ENCODE data around the gene EIF5B. TPM values are rescaled to one million over a fixed set of nuclear protein-coding genes. Genes with fewer than 3 reads are reported as not detected.

The EIF5B gene
- total and polyA plus RNA-seq, 2 of the 4 experiments (the other 2 are of a cell fraction): 19.7 to 21.8 TPM

- Histone ChIP-seq H3K9me3 (ENCODE audit: control insufficient read depth, insufficient read depth, low read length) (no peaks in the 10 kb centered on the region), H3K4me2 (ENCODE audit: low read depth, low read length) (no peak overlapping the region), H3K36me3 (ENCODE audit: control insufficient read depth, insufficient read depth, low read length) (no peaks in the 10 kb centered on the region), H2BK20ac (ENCODE audit: low read depth, low read length) (no peak overlapping the region), H3K4me3 (ENCODE audit: insufficient read depth, low read depth, low read length) (no peak overlapping the region), H4K20me1 (ENCODE audit: insufficient read depth, low read length) (peaks cover 49% of the 10 kb centered on the region), H3K79me1 (ENCODE audit: low read depth in 1 of 2, low read length in 2 of 2) (peaks cover 16 to 52% of the 10 kb centered on the region in 2 experiments), H3K4me1 (ENCODE audit: control insufficient read depth, insufficient read depth, low read length) (peaks cover 4% of the 10 kb centered on the region; the same call in 1 of the 2 replicates), H4K8ac (ENCODE audit: low read depth in 2 of 2, low read length in 2 of 2) (no peak overlapping the region), H4K91ac (ENCODE audit: insufficient read depth, low read depth, low read length) (no peak overlapping the region), H2BK5ac (ENCODE audit: low read depth, low read length, poor library complexity, severe bottlenecking) (no peak overlapping the region), H3K56ac (ENCODE audit: extremely low read depth, insufficient read depth, low read length) (no peak overlapping the region), H2BK15ac (ENCODE audit: low read depth, low read length) (no peak overlapping the region), H3K27ac (ENCODE audit: insufficient read depth, low read length) (no peak overlapping the region), H4K5ac (ENCODE audit: low read depth, low read length) (no peak overlapping the region), H3K14ac (replicated peaks; ENCODE audit: low read depth, low read length) (no peak overlapping the region), H2BK120ac (ENCODE audit: low read depth, low read length) (no peak overlapping the region), H3K27me3 (ENCODE audit: control insufficient read depth, insufficient read depth, low read length) (no peaks in the 10 kb centered on the region), H3K9ac (ENCODE audit: low read depth, low read length) (no peak overlapping the region), H3K23ac (ENCODE audit: low read depth, low read length) (no peak overlapping the region), H3K9me1 (ENCODE audit: insufficient read depth, low read length) (no peaks in the 10 kb centered on the region), H3K18ac (ENCODE audit: low read depth, low read length) (no peak overlapping the region), H3K4ac (ENCODE audit: low read depth, low read length) (no peak overlapping the region), H2AFZ (replicated peaks; ENCODE audit: low read length, poor library complexity) (no peak overlapping the region), H2AK5ac (ENCODE audit: low read depth, low read length) (no peak overlapping the region), H2AK9ac (replicated peaks; ENCODE audit: low read depth, low read length, poor library complexity) (no peak overlapping the region)
- in situ Hi-C loops (cut with MboI; ENCODE audit: low sequenced_read_pairs): no loop called here
- intact Hi-C loops (cut with micrococcal nuclease): no loop called here
- DNase-seq (no peak), ATAC-seq (ENCODE audit: low read depth) (no peak)
- dilution Hi-C loops (cut with HindIII; ENCODE audit: low sequenced_read_pairs, unreplicated experiment): no loop called here
- no peak for TF ChIP-seq MAZ (IDR thresholded peaks at IDR 0.05; ENCODE audit: borderline replicate concordance, low read depth, low read length)
- TF ChIP-seq, protein P1, sequence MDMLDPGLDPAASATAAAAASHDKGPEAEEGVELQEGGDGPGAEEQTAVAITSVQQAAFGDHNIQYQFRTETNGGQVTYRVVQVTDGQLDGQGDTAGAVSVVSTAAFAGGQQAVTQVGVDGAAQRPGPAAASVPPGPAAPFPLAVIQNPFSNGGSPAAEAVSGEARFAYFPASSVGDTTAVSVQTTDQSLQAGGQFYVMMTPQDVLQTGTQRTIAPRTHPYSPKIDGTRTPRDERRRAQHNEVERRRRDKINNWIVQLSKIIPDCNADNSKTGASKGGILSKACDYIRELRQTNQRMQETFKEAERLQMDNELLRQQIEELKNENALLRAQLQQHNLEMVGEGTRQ (IDR thresholded peaks at IDR 0.05; ENCODE audit: low read depth, low read length): no peak
- no peak for TF ChIP-seq NFE2L2 (IDR thresholded peaks at IDR 0.05; ENCODE audit: low read depth, low read length)
- TF ChIP-seq CEBPB (IDR thresholded peaks at IDR 0.05; ENCODE audit: low read depth, low read length): no peak
- TF ChIP-seq RAD21 (IDR thresholded peaks at IDR 0.05; ENCODE audit: low read length): no peak
- no peak for TF ChIP-seq FOS (IDR thresholded peaks at IDR 0.05; ENCODE audit: low read depth, low read length)
- TF ChIP-seq SMC3 (IDR thresholded peaks at IDR 0.05; ENCODE audit: low read depth, low read length): no peak
- TF ChIP-seq, protein P2, sequence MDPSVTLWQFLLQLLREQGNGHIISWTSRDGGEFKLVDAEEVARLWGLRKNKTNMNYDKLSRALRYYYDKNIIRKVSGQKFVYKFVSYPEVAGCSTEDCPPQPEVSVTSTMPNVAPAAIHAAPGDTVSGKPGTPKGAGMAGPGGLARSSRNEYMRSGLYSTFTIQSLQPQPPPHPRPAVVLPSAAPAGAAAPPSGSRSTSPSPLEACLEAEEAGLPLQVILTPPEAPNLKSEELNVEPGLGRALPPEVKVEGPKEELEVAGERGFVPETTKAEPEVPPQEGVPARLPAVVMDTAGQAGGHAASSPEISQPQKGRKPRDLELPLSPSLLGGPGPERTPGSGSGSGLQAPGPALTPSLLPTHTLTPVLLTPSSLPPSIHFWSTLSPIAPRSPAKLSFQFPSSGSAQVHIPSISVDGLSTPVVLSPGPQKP (IDR thresholded peaks at IDR 0.05; ENCODE audit: borderline replicate concordance, low read depth, low read length): no peak
- TF ChIP-seq BHLHE40 (IDR thresholded peaks at IDR 0.05; ENCODE audit: low read depth, low read length): no peak
- no peak for TF ChIP-seq POLR2A (IDR thresholded peaks at IDR 0.05; ENCODE audit: low read depth, low read length)
- no peak for TF ChIP-seq MXI1 (IDR thresholded peaks at IDR 0.05; ENCODE audit: borderline replicate concordance, low read depth, low read length)
- TF ChIP-seq CTCF (conservative IDR thresholded peaks at IDR 0.05; ENCODE audit: low read depth, low read length): no peak
- TF ChIP-seq MAFK (IDR thresholded peaks at IDR 0.05; ENCODE audit: low read depth, low read length): no peak
- no peak for TF ChIP-seq CHD1 (IDR thresholded peaks at IDR 0.05; ENCODE audit: low read depth, low read length)
- TF ChIP-seq RCOR1 (IDR thresholded peaks at IDR 0.05; ENCODE audit: insufficient replicate concordance, low read length): no peak
- no peak for TF ChIP-seq RFX5 (IDR thresholded peaks at IDR 0.05; ENCODE audit: low read depth, low read length)
- POLR2A ChIA-PET (ENCODE audit: unreplicated experiment): no interaction called here
- no TSS peak for BruUV-seq (replicated peaks)
- CTCF ChIA-PET: no interaction called here
Observed at GRCh38 chr2:99350194-99350593, 13.0 kb downstream of the EIF5B start.
